GM12878 (cell line): Measurements from ENCODE around the gene IP6K3. TPM values are rescaled to one million over a fixed set of nuclear protein-coding genes. Genes with fewer than 3 reads are reported as not detected.

Source experiments
- ATAC-seq: fragments of 200-7000 bp; cut with Tn5 transposase; 3 replicates; pipeline ENCODE4 v1.9.1; 2020; ENCODE audit warnings: mild to moderate bottlenecking, moderate library complexity
- BruUV-seq: library from RNA; stranded (reverse); fragments of 400-500 nt; replicated peaks from 2 replicates; lab custom pipeline; 2021; lab: Mats Ljungman, UMichigan
- CTCF ChIA-PET: fragments of 300-600 bp; sonication (Branson Sonifier 250); formaldehyde crosslinking; extraction: SDS; loops from one replicate; lab custom pipeline; 2021; ENCODE audit warnings: inconsistent platforms; lab: Yijun Ruan, JAX
- POLR2A ChIA-PET: fragments of 350-600 bp; formaldehyde crosslinking; extraction: SDS; loops from one replicate; lab custom pipeline; 2021; ENCODE audit warnings: inconsistent platforms; lab: Charles Lee
- RAD21 ChIA-PET: fragments of 300-600 bp; sonication (Branson Sonifier 250); formaldehyde crosslinking; loops from one replicate; lab custom pipeline; 2023; ENCODE audit warnings: antibody characterized with exemption; ENCODE audit not compliant: unreplicated experiment; lab: Charles Lee
- SMC1A ChIA-PET: fragments of 300-600 bp; sonication (Branson Sonifier 250); formaldehyde crosslinking; loops from one replicate; lab custom pipeline; 2023; ENCODE audit not compliant: unreplicated experiment, uncharacterized antibody; lab: Charles Lee
- DNase-seq: peaks from one replicate; pipeline ENCODE4 v3.0.0-alpha.2; 2011; ENCODE audit warnings: low read depth, low spot score
- FAIRE-seq: peaks from 3 replicates; lab custom pipeline; 2011; peaks lifted over from hg19 to GRCh38; lab: Jason Lieb, UNC
- H2AFZ ChIP-seq: 2 replicates; pipeline ENCODE4 v1.6.0; 2011; ENCODE audit warnings: low read depth, low read length, control low read depth; ENCODE audit not compliant: control insufficient read depth
- H3K27ac ChIP-seq: 2 replicates; pipeline ENCODE4 v1.5.1; 2011; ENCODE audit warnings: control low read depth; ENCODE audit not compliant: control insufficient read depth, insufficient read depth
- H3K27me3 ChIP-seq, 2 experiments: replicated peaks in 1 of 2; 2 replicates each; pipeline versions ENCODE4 v1.6.0 to v1.6.1; 2011; ENCODE audit warnings: low read length in 1 of 2; ENCODE audit not compliant: control insufficient read depth in 2 of 2, insufficient read depth in 2 of 2
- H3K36me3 ChIP-seq, 2 experiments: 2 replicates each; pipeline ENCODE4 v1.5.1; 2011; ENCODE audit warnings: low read length in 1 of 2; ENCODE audit not compliant: control insufficient read depth in 2 of 2, insufficient read depth in 2 of 2
- H3K4me1 ChIP-seq: 2 replicates; pipeline ENCODE4 v1.6.1; 2011; ENCODE audit warnings: mild to moderate bottlenecking, low read length, moderate library complexity, mixed read lengths; ENCODE audit not compliant: control insufficient read depth, insufficient read depth
- H3K4me2 ChIP-seq: 2 replicates; pipeline ENCODE4 v1.6.0; 2011; ENCODE audit warnings: control low read depth; ENCODE audit not compliant: control insufficient read depth, insufficient read depth
- H3K4me3 ChIP-seq: fragments of 200-600 bp; sonication (generic); 2 replicates; pipeline ENCODE4 v1.5.1; 2016
- H3K79me2 ChIP-seq: 2 replicates; pipeline ENCODE4 v1.6.0; 2011; ENCODE audit warnings: low read length; ENCODE audit not compliant: control insufficient read depth, insufficient read depth
- H3K9ac ChIP-seq: 2 replicates; pipeline ENCODE4 v1.8.0; 2011; ENCODE audit warnings: low read length, control low read depth, mixed read lengths; ENCODE audit not compliant: control insufficient read depth, insufficient read depth
- H3K9me3 ChIP-seq: replicated peaks from 3 replicates; pipeline ENCODE4 v1.5.1; 2011; ENCODE audit warnings: mild to moderate bottlenecking, low read length; ENCODE audit not compliant: control insufficient read depth, insufficient read depth
- H4K20me1 ChIP-seq: 2 replicates; pipeline ENCODE4 v1.6.0; 2011; ENCODE audit not compliant: control insufficient read depth, insufficient read depth
- GABPA ChIP-seq: IDR thresholded peaks from 2 replicates; pipeline ENCODE4 v1.6.1; 2014; ENCODE audit warnings: antibody characterized with exemption, low read depth, mild to moderate bottlenecking, inconsistent platforms
- HDAC6 ChIP-seq: fragments of 200-600 bp; sonication (generic); IDR thresholded peaks from one replicate; pipeline ENCODE4 v1.8.0; 2017; ENCODE audit warnings: antibody characterized with exemption; ENCODE audit not compliant: unreplicated experiment
- TBL1XR1 ChIP-seq: IDR thresholded peaks from 2 replicates; pipeline ENCODE4 v1.6.1; 2012; ENCODE audit warnings: low read depth, low read length, improper control_type of control experiment
- WGBS: methylation state at CpG from one replicate; pipeline ENCODE4 v1.1.6; 2016; ENCODE audit warnings: low lambda C conversion rate; ENCODE audit not compliant: insufficient replicate concordance, insufficient coverage; ENCODE audit errors: missing lambda C conversion rate; 5-methylcytosine and 5-hydroxymethylcytosine counted together
- in situ Hi-C: fragments of 300-500 bp; cut with MboI; formaldehyde crosslinking; loops from 9 replicates; pipeline ENCODE4 v1.14.3; 2018; ENCODE audit warnings: mixed read lengths
- intact Hi-C: fragments of 100-400 bp; cut with micrococcal nuclease; formaldehyde crosslinking; loops from one replicate; pipeline ENCODE4 v1.14.2; 2022; ENCODE audit not compliant: unreplicated experiment
- polyA plus RNA-seq, 11 experiments: library from polyadenylated mRNA; depleted of rRNA in 4 of 11; unstranded in 6 of 11; stranded (reverse) in 5 of 11; fragments of >200 nt; fragmentation: Nextera tagmentation in 4 of 11; fragmentation: Illumina TruSeq in 1 of 11; extraction: Ambion mirVana in 4 of 11; extraction: Trizol in 1 of 11; gene quantifications; 1 replicate in 1 of 11; 2 replicates in 10 of 11; pipeline versions ENCODE4 v1.2.1 to v1.2.3, GENCODE V29; 2011 to 2016; ENCODE audit warnings: inconsistent platforms in 2 of 11, missing spikeins in 2 of 11, low read depth in 1 of 11
- total RNA-seq, 4 experiments: library from RNA; depleted of rRNA in 3 of 4; stranded (reverse); fragments of >200 nt in 3 of 4; fragmentation: Illumina TruSeq in 1 of 4; extraction: Trizol in 1 of 4; gene quantifications; 2 replicates each; pipeline versions ENCODE4 v1.2.1 to v1.2.3, GENCODE V29; 2013 to 2021
- TF ChIP-seq, protein P1 (sequence below): IDR thresholded peaks from 2 replicates; pipeline ENCODE4 v1.6.1; 2011; ENCODE audit warnings: borderline replicate concordance, low read depth, mild to moderate bottlenecking, moderate library complexity, low read length; ENCODE audit not compliant: insufficient read depth, poor library complexity, severe bottlenecking

The IP6K3 gene
- total and polyA plus RNA-seq, 10 of the 15 experiments (the other 5 are each of a cell fraction or from before 2014, with no cell fraction given), result 0.02 to 0.15 (median 0.09) TPM; not detected in 7

DNA sequence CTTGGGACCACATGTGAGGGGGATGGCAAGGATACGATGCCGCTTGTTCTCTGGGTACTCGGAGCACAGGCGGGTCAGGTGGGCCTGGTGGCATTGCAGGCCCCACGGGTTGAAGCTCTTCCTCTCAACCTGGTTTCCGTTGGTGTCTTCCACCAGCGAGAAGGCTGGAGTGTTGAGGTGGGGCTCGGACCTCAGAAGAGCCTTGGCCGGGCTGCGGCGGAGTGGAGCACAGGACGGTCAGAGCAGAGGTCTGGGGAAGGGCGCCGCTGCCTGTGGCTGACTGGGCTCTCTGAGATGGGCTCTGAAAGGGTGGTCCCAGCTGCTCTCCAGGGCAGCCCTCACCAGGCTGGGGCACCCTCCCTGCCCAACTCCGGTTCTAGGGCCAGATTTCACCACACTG is 20.0 kb downstream of the IP6K3 start:
- Histone ChIP-seq H3K4me3 (no peak overlapping the region), H4K20me1 (no peaks in the 10 kb centered on the region; the same call in 1 of the 2 replicates), H3K9me3 (no peaks in the 10 kb centered on the region), H3K27ac (no peak overlapping the region), H3K36me3 (no peaks in the 10 kb centered on the region), H2AFZ (no peak overlapping the region), H3K4me2 (no peak overlapping the region), H3K79me2 (no peaks in the 10 kb centered on the region), H3K27me3 (peaks cover 6 to 15% of the 10 kb centered on the region in 2 experiments; a peak in 2 of 4 replicates), H3K4me1 (0 out of 2 replicates have a peak, but pooled peaks cover under 1% of the 10 kb centered on the region), H3K9ac (no peak overlapping the region)
- CTCF ChIA-PET, result interaction anchor here (1.4 kb wide), 1 partner anchor 17 kb away, joined by 5 read pairs; no protein-coding TSS in a partner anchor
- BruUV-seq, result no TSS peak
- POLR2A ChIA-PET, result no interaction called here
- DNase-seq (no peak), FAIRE-seq (no peak), ATAC-seq (no peak)
- SMC1A ChIA-PET, result no interaction called here
- intact Hi-C loops, result no loop called here
- in situ Hi-C loops, result no loop called here
- TF ChIP-seq, protein P1, sequence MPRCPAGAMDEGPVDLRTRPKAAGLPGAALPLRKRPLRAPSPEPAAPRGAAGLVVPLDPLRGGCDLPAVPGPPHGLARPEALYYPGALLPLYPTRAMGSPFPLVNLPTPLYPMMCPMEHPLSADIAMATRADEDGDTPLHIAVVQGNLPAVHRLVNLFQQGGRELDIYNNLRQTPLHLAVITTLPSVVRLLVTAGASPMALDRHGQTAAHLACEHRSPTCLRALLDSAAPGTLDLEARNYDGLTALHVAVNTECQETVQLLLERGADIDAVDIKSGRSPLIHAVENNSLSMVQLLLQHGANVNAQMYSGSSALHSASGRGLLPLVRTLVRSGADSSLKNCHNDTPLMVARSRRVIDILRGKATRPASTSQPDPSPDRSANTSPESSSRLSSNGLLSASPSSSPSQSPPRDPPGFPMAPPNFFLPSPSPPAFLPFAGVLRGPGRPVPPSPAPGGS, result no peak
- TF ChIP-seq GABPA (no peak), TBL1XR1 (no peak), HDAC6 (no peak)
- whole genome bisulfite sequencing, result 54% methylated on average over 15 of the region's 15 CpGs
- RAD21 ChIA-PET, result no interaction called here
